ENCODE measurements around the gene MAMDC2.
A peak's percentile ranks its signal among the peaks of the same experiment; 100 is the strongest.

The MAMDC2 gene

GRCh38 chr9:70093095-70093494, 49.4 kb downstream of the MAMDC2 start:
- Histone ChIP-seq H3K4me3 (no peak overlapping the region), H3K27ac (peak overlapping the region in 1 of 21 experiments; percentile 34)

- Histone ChIP-seq H3K27ac (no peak overlapping the region), H3K4me3 (no peak overlapping the region)
These were observed 50.3 kb downstream of the MAMDC2 start for GRCh38 chr9:70093944-70094343.

- Histone ChIP-seq H3K27ac (no peak overlapping the region), H3K4me3 (no peak overlapping the region)
These were observed 51.1 kb downstream of the MAMDC2 start for GRCh38 chr9:70094747-70095146.

GRCh38 chr9:70097187-70097586, 53.5 kb downstream of the MAMDC2 start:
- H3K4me3 ChIP-seq = no peak overlapping the region
- H3K27ac ChIP-seq = no peak overlapping the region

GRCh38 chr9:70100362-70100761, 56.7 kb downstream of the MAMDC2 start:
- Histone ChIP-seq H3K4me3 (no peak overlapping the region), H3K27ac (no peak overlapping the region)

- Histone ChIP-seq H3K27ac (no peak overlapping the region), H3K4me3 (no peak overlapping the region)
These were observed 57.6 kb downstream of the MAMDC2 start for GRCh38 chr9:70101265-70101664.

GRCh38 chr9:70105147-70105546, 61.5 kb downstream of the MAMDC2 start:
- Histone ChIP-seq H3K4me3 (no peak overlapping the region), H3K27ac (no peak overlapping the region)

- H3K4me3 ChIP-seq = no peak overlapping the region
- no peak overlapping the region for H3K27ac ChIP-seq
These were observed 62.9 kb downstream of the MAMDC2 start for GRCh38 chr9:70106571-70106970.

- Histone ChIP-seq H3K4me3 (no peak overlapping the region), H3K27ac (no peak overlapping the region)
These were observed 63.9 kb downstream of the MAMDC2 start for GRCh38 chr9:70107558-70107957.

- Histone ChIP-seq H3K27ac (no peak overlapping the region), H3K4me3 (no peak overlapping the region)
These were observed 64.5 kb downstream of the MAMDC2 start for GRCh38 chr9:70108181-70108580.

- H3K27ac ChIP-seq = peak overlapping the region in 1 of 21 experiments; percentile 9
- no peak overlapping the region for H3K4me3 ChIP-seq
These were observed 66.8 kb downstream of the MAMDC2 start for GRCh38 chr9:70110194-70111041.

GRCh38 chr9:70111042-70111602, 67.5 kb downstream of the MAMDC2 start:
- H3K4me3 ChIP-seq = no peak overlapping the region
- H3K27ac ChIP-seq = no peak overlapping the region

GRCh38 chr9:70111641-70112236, 68.1 kb downstream of the MAMDC2 start:
- H3K27ac ChIP-seq = no peak overlapping the region
- no peak overlapping the region for H3K4me3 ChIP-seq

GRCh38 chr9:70112981-70113380, 69.3 kb downstream of the MAMDC2 start:
- Histone ChIP-seq H3K4me3 (no peak overlapping the region), H3K27ac (no peak overlapping the region)

GRCh38 chr9:70113403-70114022, 69.9 kb downstream of the MAMDC2 start:
- Histone ChIP-seq H3K27ac (no peak overlapping the region), H3K4me3 (no peak overlapping the region)

GRCh38 chr9:70114898-70115297, 71.2 kb downstream of the MAMDC2 start:
- Histone ChIP-seq H3K4me3 (no peak overlapping the region), H3K27ac (no peak overlapping the region)

GRCh38 chr9:70117835-70118319, 74.2 kb downstream of the MAMDC2 start:
- Histone ChIP-seq H3K27ac (no peak overlapping the region), H3K4me3 (no peak overlapping the region)

GRCh38 chr9:70119786-70120185, 76.1 kb downstream of the MAMDC2 start:
- H3K4me3 ChIP-seq = no peak overlapping the region
- H3K27ac ChIP-seq = peak overlapping the region in 6 of 21 experiments; percentile 12 to 69 (median 32)

- Histone ChIP-seq H3K27ac (peak overlapping the region in 11 of 21 experiments; percentile 12 to 70 (median 33)), H3K4me3 (no peak overlapping the region)
These were observed 77.3 kb downstream of the MAMDC2 start for GRCh38 chr9:70120834-70121510.
